Stomach (tissue), 9 donors: ENCODE data around the gene CDK2AP2. TPM values are rescaled to one million over a fixed set of nuclear protein-coding genes. Genes with fewer than 3 reads are reported as not detected.
A peak's percentile ranks its signal among the peaks of the same experiment; 100 is the strongest.

Source experiments
- DNase-seq, 2 donors: peaks; one replicate each; pipeline versions ENCODE4 v3.0.0 to v3.0.0-alpha.2; 2013 to 2019
- H3K27ac ChIP-seq, 5 donors: fragments of 200-600 bp in 4 of 5; sonication (generic) in 4 of 5; one replicate each; pipeline ENCODE4 v1.5.1; 2013 to 2019; ENCODE audit warnings: mild to moderate bottlenecking in 1 of 5, moderate library complexity in 1 of 5
- H3K27me3 ChIP-seq, 3 donors: fragments of 200-600 bp; sonication (generic); one replicate each; pipeline ENCODE4 v1.5.1; 2017 to 2019; ENCODE audit warnings: mixed run types in 1 of 3
- H3K36me3 ChIP-seq, 4 donors: fragments of 200-600 bp; sonication (generic); 1 replicate in 3 of 4; 2 replicates in 1 of 4; pipeline ENCODE4 v1.5.1; 2016 to 2019
- H3K4me1 ChIP-seq, 4 donors: fragments of 200-600 bp; sonication (generic); one replicate each; pipeline ENCODE4 v1.5.1; 2016 to 2019
- H3K4me3 ChIP-seq, 4 donors: fragments of 200-600 bp; sonication (generic) in 3 of 4; one replicate each; pipeline ENCODE4 v1.5.1; 2016 to 2019; ENCODE audit warnings: mild to moderate bottlenecking in 1 of 4
- H3K9me3 ChIP-seq, 4 donors: fragments of 200-600 bp; sonication (generic); one replicate each; pipeline ENCODE4 v1.5.1; 2016 to 2019
- CTCF ChIP-seq, 7 experiments: fragments of 450-650 bp in 4 of 7; fragments of 200-600 bp in 3 of 7; sonication (generic) in 3 of 7; IDR thresholded peaks; one replicate each; pipeline ENCODE4 v1.5.1; 2016 to 2019; ENCODE audit warnings: antibody characterized with exemption in 7 of 7, control low read depth in 2 of 7, mild to moderate bottlenecking in 1 of 7
- EP300 ChIP-seq: sonication (generic); formaldehyde crosslinking; IDR thresholded peaks from one replicate; pipeline ENCODE4 v1.6.1; 2017; ENCODE audit warnings: antibody characterized with exemption
- POLR2A ChIP-seq, 4 donors: fragments of 450-650 bp; IDR thresholded peaks; one replicate each; pipeline ENCODE4 v1.6.1; 2016; ENCODE audit warnings: antibody characterized with exemption in 4 of 4, control low read depth in 2 of 4, mild to moderate bottlenecking in 1 of 4, moderate library complexity in 1 of 4
- POLR2AphosphoS5 ChIP-seq, 3 donors: sonication (generic); formaldehyde crosslinking; IDR thresholded peaks; one replicate each; pipeline ENCODE4 v1.6.1; 2016; ENCODE audit warnings: antibody characterized with exemption in 3 of 3
- WGBS, 5 donors: extraction: QIAGEN DNeasy Blood & Tissue Kit in 3 of 5; methylation state at CpG; one replicate each; pipeline versions ENCODE4 v1.1.5 to v1.1.7; 2013 to 2018; 5-methylcytosine and 5-hydroxymethylcytosine counted together
- intact Hi-C: fragments of 100-400 bp; cut with DNase I; formaldehyde crosslinking; loops from one replicate; pipeline ENCODE4 v1.15.1; 2023; ENCODE audit warnings: low total_unique reads
- polyA plus RNA-seq, 3 donors: library from polyadenylated mRNA; stranded (reverse); fragments of 200-250 nt; gene quantifications; one replicate each; pipeline ENCODE4 v1.2.3, GENCODE V29; 2013
- total RNA-seq, 5 donors: library from RNA; depleted of rRNA; stranded (reverse); fragments of >200 nt; gene quantifications; one replicate each; pipeline versions ENCODE4 v1.1.0 to v1.2.3, GENCODE V29; 2014 to 2016
- donor health status: healthy with polysubstance abuse.
- donor health status: Bipolar disorder and iron deficiency.
- donor health status: healthy.

Gene CDK2AP2
- total and polyA plus RNA-seq, 8 donors = 8.3 to 95.9 (median 62.3) TPM

DNA sequence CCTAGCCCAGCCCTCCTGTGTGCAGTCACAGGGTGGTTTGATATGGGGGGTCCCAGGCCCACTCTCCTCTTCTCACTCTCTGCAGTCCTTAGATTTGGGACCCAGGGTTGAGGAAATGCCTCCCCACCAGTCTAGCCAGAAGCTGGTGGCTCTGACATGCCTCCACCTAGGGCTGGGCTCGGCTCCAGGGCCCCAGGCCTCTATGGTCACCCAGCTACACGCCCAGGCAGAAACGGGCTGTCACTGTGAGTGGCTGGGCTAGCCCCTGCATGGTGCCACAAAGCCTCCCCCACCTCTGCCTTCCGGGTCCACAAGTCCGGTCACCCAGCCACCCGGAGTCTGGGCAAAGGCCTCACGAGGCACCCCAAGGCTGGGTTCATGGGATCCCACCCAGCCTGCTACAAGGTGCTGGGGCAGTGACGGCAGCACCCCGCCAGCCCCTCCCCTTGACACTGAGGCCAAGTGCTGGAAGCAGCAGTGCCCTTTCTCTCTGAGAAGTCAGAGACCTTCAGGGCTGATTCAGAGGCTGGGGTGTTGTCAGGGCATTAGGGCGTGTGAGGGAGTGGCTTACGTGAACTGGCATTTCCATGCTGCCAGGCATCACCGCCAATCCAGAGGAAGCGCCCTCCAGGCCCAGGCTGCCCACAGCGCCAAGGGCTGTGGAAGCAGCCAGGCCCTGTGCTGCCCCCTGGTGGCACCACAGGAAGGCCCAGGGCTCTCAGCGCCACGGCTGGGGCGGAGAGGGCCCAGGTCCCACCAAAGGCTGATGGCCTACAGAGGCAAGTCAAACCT, 2.2 kb downstream of the CDK2AP2 start:
- Histone ChIP-seq H3K36me3 (peaks cover 0 to 25% (median 16%) of the 10 kb centered on the region in 4 donors), H3K9me3 (no peaks in the 10 kb centered on the region), H3K27ac (peak overlapping the region; percentile 85 to 99 (median 98)), H3K4me1 (peaks cover 49 to 56% (median 54%) of the 10 kb centered on the region in 4 donors), H3K27me3 (peaks cover 0 to 22% (median 0%) of the 10 kb centered on the region in 3 donors), H3K4me3 (peak overlapping the region; percentile 48 to 87 (median 70))
- intact Hi-C loops = loop anchor here (10.0 kb wide), 1 partner anchor 71 kb away; the partner anchor contains the start of gene PTPRCAP
- TF ChIP-seq EP300 (no peak), POLR2AphosphoS5 (IDR thresholded peaks at IDR 0.05) (peak; percentile 48 to 92 (median 79)), POLR2A (IDR thresholded peaks at IDR 0.05) (peak in 2 of 4 donors; percentile 5 to 14), CTCF (IDR thresholded peaks at IDR 0.05) (peak in 6 of 7 experiments; percentile 88 to 99 (median 97))
- WGBS, 5 donors = 4 to 11% (median 8%) methylated on average over 8 to 17 of the region's 17 CpGs
- DNase-seq = peak; percentile 94 to 97

- no peak for TF ChIP-seq CTCF (IDR thresholded peaks at IDR 0.05)
- peak in 2 of 3 donors; percentile 3 to 63 for TF ChIP-seq POLR2AphosphoS5 (IDR thresholded peaks at IDR 0.05)
- intact Hi-C loops = loop anchor here (10.0 kb wide), 1 partner anchor 70 kb away; the partner anchor contains the start of gene PTPRCAP
- peak; percentile 79 to 91 for DNase-seq
- Histone ChIP-seq H3K4me3 (peak within 1 kb of the TSS; percentile 48 to 87 (median 70)), H3K27me3 (peaks cover 0 to 22% (median 0%) of the 10 kb centered on the region in 3 donors), H3K27ac (peak within 1 kb of the TSS; percentile 85 to 99 (median 98)), H3K9me3 (no peaks in the 10 kb centered on the region), H3K36me3 (peaks cover 0 to 30% (median 16%) of the 10 kb centered on the region in 4 donors), H3K4me1 (peaks cover 49 to 56% (median 54%) of the 10 kb centered on the region in 4 donors)
- WGBS, 5 donors = 0 to 1% (median 1%) methylated on average over 18 to 58 of the region's 58 CpGs
Observed at GRCh38 chr11:67504950-67505581, 2.9 kb downstream of the CDK2AP2 start, which contains the start of gene PITPNM1. Gene PITPNM1, minus strand, starts transcription at chr11:67505363. Its CDS starts 1,183 bp downstream, at chr11:67504180.

DNA sequence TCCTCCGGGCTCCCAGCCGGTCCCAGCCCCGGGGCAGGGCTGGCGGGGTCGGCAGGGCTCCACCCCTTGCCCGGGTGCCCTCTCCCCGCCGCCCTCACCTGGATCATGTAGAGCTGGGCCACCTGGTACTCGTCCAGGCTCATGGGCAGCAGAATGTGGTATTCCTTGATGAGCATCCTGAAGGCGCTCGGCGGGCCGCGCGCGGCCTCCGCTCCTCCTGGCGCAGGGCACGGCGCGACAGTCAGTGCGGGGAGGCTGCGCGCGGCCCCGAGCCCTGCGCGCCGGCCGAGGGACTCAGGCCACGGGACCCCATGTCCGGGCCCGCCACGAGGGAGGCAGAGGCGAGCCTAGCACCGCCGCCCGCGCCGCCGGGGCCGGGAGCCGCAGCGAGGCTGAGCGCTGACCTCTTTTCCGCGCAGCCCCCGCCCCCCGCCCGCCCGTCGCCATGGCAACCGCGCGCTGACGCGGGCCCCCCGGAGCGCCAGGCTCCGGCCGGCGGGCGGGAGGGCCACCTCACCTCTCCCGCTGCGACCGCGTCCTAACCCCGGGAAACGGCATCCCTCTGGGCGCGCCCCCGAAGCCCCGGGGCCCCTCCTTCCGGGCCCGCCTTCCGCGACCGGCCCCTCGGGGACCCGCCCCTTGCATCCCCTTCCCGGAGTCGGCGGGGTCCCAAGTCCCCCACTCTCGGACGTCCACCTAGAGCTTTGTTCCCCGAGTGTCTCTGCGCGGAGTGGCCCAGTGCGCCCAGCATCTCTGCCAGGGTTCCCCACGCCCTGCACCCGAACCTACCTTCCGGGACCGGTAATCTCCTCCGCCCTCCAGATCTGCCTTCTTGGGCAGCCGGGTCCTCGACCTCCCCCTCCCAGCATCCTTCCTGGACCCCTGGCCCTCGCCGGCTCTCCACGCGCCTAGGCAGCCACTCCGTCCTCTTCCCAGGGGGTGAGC, 3.7 kb downstream of the CDK2AP2 start:
- intact Hi-C loops = loop anchor here (10.0 kb wide), 1 partner anchor 69 kb away; the partner anchor contains the start of gene PTPRCAP
- H3K4me3 ChIP-seq = peak overlapping the region; percentile 48 to 87 (median 70)
- DNase-seq = peak in 1 of 2 donors; percentile 74
- H3K27ac ChIP-seq = peak overlapping the region; percentile 85 to 99 (median 98)
- peaks cover 0 to 22% (median 0%) of the 10 kb centered on the region in 3 donors for H3K27me3 ChIP-seq
- peaks cover 0 to 37% (median 22%) of the 10 kb centered on the region in 4 donors for H3K36me3 ChIP-seq
- 2 to 9% (median 3%) methylated on average over 20 to 101 of the region's 101 CpGs for WGBS, 5 donors
- no peaks in the 10 kb centered on the region for H3K9me3 ChIP-seq
- peaks cover 49 to 56% (median 54%) of the 10 kb centered on the region in 4 donors for H3K4me1 ChIP-seq
- no peak for TF ChIP-seq EP300
- no peak for TF ChIP-seq CTCF (IDR thresholded peaks at IDR 0.05)
- TF ChIP-seq POLR2A (IDR thresholded peaks at IDR 0.05) = no peak
- TF ChIP-seq POLR2AphosphoS5 (IDR thresholded peaks at IDR 0.05) = no peak
